ENCODE data around the gene VPS51. TPM values are rescaled to one million over a fixed set of nuclear protein-coding genes. Genes with fewer than 3 reads are reported as not detected.
A peak's percentile ranks its signal among the peaks of the same experiment; 100 is the strongest.

VPS51 gene
- total and polyA plus RNA-seq, 2 of the 13 experiments (the other 11 are each of a cell fraction or from before 2014, with no cell fraction given): 76.3 to 90.6 TPM

- TF ChIP-seq ZHX1 (CRISPR knock-in tag; IDR thresholded peaks at IDR 0.05; ENCODE audit: low read depth) (0 out of 2 replicates have a peak, but pooled peaks have one; percentile 43), ZNF484 (CRISPR knock-in tag; IDR thresholded peaks at IDR 0.05; ENCODE audit: borderline replicate concordance, low read depth) (no peak), HDAC6 (IDR thresholded peaks at IDR 0.05; ENCODE audit: low read depth, low read length) (no peak), ZNF615 (CRISPR knock-in tag; IDR thresholded peaks at IDR 0.05; ENCODE audit: borderline replicate concordance) (no peak), ZBTB34 (CRISPR knock-in tag; IDR thresholded peaks at IDR 0.05) (no peak), ZNF530 (CRISPR knock-in tag; IDR thresholded peaks at IDR 0.05; ENCODE audit: low read depth) (no peak), MAX (IDR thresholded peaks at IDR 0.05) (peak; percentile 60; the same call in 1 of the 2 replicates), ASH2L (IDR thresholded peaks at IDR 0.05; ENCODE audit: insufficient read length, low read depth, low read length) (no peak), WIZ (CRISPR knock-in tag; IDR thresholded peaks at IDR 0.05) (no peak; the same call in 1 of the 2 replicates), ZBTB33 (CRISPR knock-in tag; IDR thresholded peaks at IDR 0.05) (peak; percentile 54), DPF2 (CRISPR knock-in tag; IDR thresholded peaks at IDR 0.05; ENCODE audit: borderline replicate concordance, low read depth) (no peak), TAF1 (CRISPR knock-in tag; IDR thresholded peaks at IDR 0.05) (no peak), SAP130 (CRISPR knock-in tag; IDR thresholded peaks at IDR 0.05; ENCODE audit: low read depth) (no peak), KLF9 (CRISPR knock-in tag; IDR thresholded peaks at IDR 0.05; ENCODE audit: low read depth) (no peak), FOXO1 (CRISPR knock-in tag; IDR thresholded peaks at IDR 0.05) (0 out of 2 replicates have a peak, but pooled peaks have one; percentile 17), PTBP1 (IDR thresholded peaks at IDR 0.05; ENCODE audit: low read depth, low read length, poor library complexity, severe bottlenecking) (no peak), MAF1 (CRISPR knock-in tag; IDR thresholded peaks at IDR 0.05; ENCODE audit: borderline replicate concordance) (no peak)
These were observed 20.6 kb downstream of the VPS51 start (continued) for GRCh38 chr11:65116370-65117205.
